Astrocyte (in vitro differentiated cells and primary cell): ENCODE measurements around the gene EMX1. TPM values are rescaled to one million over a fixed set of nuclear protein-coding genes. Genes with fewer than 3 reads are reported as not detected.

Experiments
- DNase-seq: peaks from one replicate; pipeline ENCODE4 v3.0.0-alpha.2; 2010; ENCODE audit warnings: low read depth
- FAIRE-seq: peaks from 2 replicates; lab custom pipeline; 2011; peaks lifted over from hg19 to GRCh38; lab: Jason Lieb, UNC
- H2AFZ ChIP-seq: 2 replicates; pipeline ENCODE4 v1.6.0; 2012; ENCODE audit warnings: low read depth, low read length, inconsistent platforms
- H3K27ac ChIP-seq: 2 replicates; pipeline ENCODE4 v1.5.1; 2011; ENCODE audit warnings: low read depth, low read length, inconsistent platforms
- H3K27me3 ChIP-seq: 2 replicates; pipeline ENCODE4 v1.6.0; 2011; ENCODE audit warnings: low read length, inconsistent platforms; ENCODE audit not compliant: insufficient read depth
- H3K36me3 ChIP-seq: 2 replicates; pipeline ENCODE4 v1.5.1; 2011; ENCODE audit warnings: low read length, inconsistent platforms; ENCODE audit not compliant: insufficient read depth
- H3K4me1 ChIP-seq: 2 replicates; pipeline ENCODE4 v1.5.1; 2011; ENCODE audit warnings: low read length, inconsistent platforms; ENCODE audit not compliant: insufficient read depth
- H3K4me2 ChIP-seq: 2 replicates; pipeline ENCODE4 v1.6.0; 2012; ENCODE audit warnings: low read length, inconsistent platforms
- H3K4me3 ChIP-seq: 2 replicates; pipeline ENCODE4 v1.5.1; 2011; ENCODE audit warnings: low read depth, mild to moderate bottlenecking, low read length, inconsistent platforms; ENCODE audit not compliant: insufficient read depth
- H3K79me2 ChIP-seq: 2 replicates; pipeline ENCODE4 v1.6.0; 2012; ENCODE audit warnings: mild to moderate bottlenecking, low read length, inconsistent platforms; ENCODE audit not compliant: insufficient read depth
- H3K9ac ChIP-seq: 2 replicates; pipeline ENCODE4 v1.6.0; 2012; ENCODE audit warnings: mild to moderate bottlenecking, low read length, inconsistent platforms
- H3K9me3 ChIP-seq: 2 replicates; pipeline ENCODE4 v1.5.1; 2012; ENCODE audit warnings: low read depth, mild to moderate bottlenecking, low read length, inconsistent platforms; ENCODE audit not compliant: insufficient read depth
- H4K20me1 ChIP-seq: 2 replicates; pipeline ENCODE4 v1.6.0; 2012; ENCODE audit warnings: low read length, inconsistent platforms; ENCODE audit not compliant: insufficient read depth
- H3K27ac Mint-ChIP-seq: one replicate; pipeline ENCODE4 v1.8.0; 2021; ENCODE audit warnings: mild to moderate bottlenecking, mixed read lengths; ENCODE audit not compliant: unreplicated experiment
- H3K27me3 Mint-ChIP-seq: one replicate; pipeline ENCODE4 v1.8.0; 2021; ENCODE audit warnings: low read depth, mixed read lengths; ENCODE audit not compliant: unreplicated experiment
- H3K36me3 Mint-ChIP-seq: one replicate; pipeline ENCODE4 v1.8.0; 2021; ENCODE audit warnings: low read depth, mixed read lengths; ENCODE audit not compliant: unreplicated experiment
- H3K4me1 Mint-ChIP-seq: one replicate; pipeline ENCODE4 v1.8.0; 2021; ENCODE audit warnings: low read depth, mixed read lengths; ENCODE audit not compliant: unreplicated experiment
- H3K4me3 Mint-ChIP-seq: one replicate; pipeline ENCODE4 v1.8.0; 2021; ENCODE audit warnings: mild to moderate bottlenecking, moderate library complexity, mixed read lengths; ENCODE audit not compliant: unreplicated experiment
- H3K9me3 Mint-ChIP-seq: one replicate; pipeline ENCODE4 v1.8.0; 2021; ENCODE audit warnings: mild to moderate bottlenecking, mixed read lengths; ENCODE audit not compliant: unreplicated experiment
- CTCF ChIP-seq: IDR thresholded peaks from 2 replicates; pipeline ENCODE4 v1.5.1; 2011; ENCODE audit warnings: low read depth, mild to moderate bottlenecking, inconsistent platforms, low read length, moderate library complexity; ENCODE audit not compliant: insufficient read depth
- EZH2 ChIP-seq: IDR thresholded peaks from 2 replicates; pipeline ENCODE4 v1.6.1; 2012; ENCODE audit warnings: mild to moderate bottlenecking, low read length, inconsistent platforms; ENCODE audit not compliant: insufficient read depth
- total RNA-seq: library from RNA; stranded (reverse); gene quantifications from 2 replicates; pipeline ENCODE4 v1.2.1, GENCODE V29; 2021

The EMX1 gene
- total RNA-seq, 1 donor from 2014 or later: 0.48 TPM

- TF ChIP-seq CTCF (no peak), EZH2 (no peak)
- no peak overlapping the region for H2AFZ ChIP-seq
- no peaks in the 10 kb centered on the region for H3K27me3 Mint-ChIP-seq
- DNase-seq (no peak), FAIRE-seq (no peak)
- peaks cover 1% of the 10 kb centered on the region for H3K9me3 Mint-ChIP-seq
- H3K4me1 ChIP-seq: peaks cover 7% of the 10 kb centered on the region
- peaks cover 20% of the 10 kb centered on the region for H3K36me3 Mint-ChIP-seq
- H3K4me2 ChIP-seq: no peak overlapping the region
- no peaks in the 10 kb centered on the region for H3K36me3 ChIP-seq
- no peak overlapping the region for H3K9ac ChIP-seq
- no peak overlapping the region for H3K4me3 ChIP-seq
- H3K4me1 Mint-ChIP-seq: peaks cover 20% of the 10 kb centered on the region
- peaks cover 11% of the 10 kb centered on the region for H4K20me1 ChIP-seq
- no peak overlapping the region for H3K27ac Mint-ChIP-seq
- H3K4me3 Mint-ChIP-seq: no peak overlapping the region
- no peaks in the 10 kb centered on the region for H3K27me3 ChIP-seq
- H3K9me3 ChIP-seq: no peaks in the 10 kb centered on the region
- H3K27ac ChIP-seq: no peak overlapping the region
- H3K79me2 ChIP-seq: no peaks in the 10 kb centered on the region
Measured at GRCh38 chr2:72982219-72982618, 64.9 kb downstream of the EMX1 start.

- no peak overlapping the region for H3K4me3 Mint-ChIP-seq
- DNase-seq: no peak
- Histone ChIP-seq H3K4me2 (no peak overlapping the region), H4K20me1 (peaks cover 11% of the 10 kb centered on the region), H3K9me3 (no peaks in the 10 kb centered on the region), H2AFZ (no peak overlapping the region), H3K79me2 (no peaks in the 10 kb centered on the region), H3K4me3 (no peak overlapping the region), H3K9ac (no peak overlapping the region), H3K36me3 (no peaks in the 10 kb centered on the region), H3K27ac (no peak overlapping the region), H3K4me1 (peaks cover 7% of the 10 kb centered on the region), H3K27me3 (no peaks in the 10 kb centered on the region)
- no peak for FAIRE-seq
- no peak overlapping the region for H3K27ac Mint-ChIP-seq
- no peaks in the 10 kb centered on the region for H3K27me3 Mint-ChIP-seq
- H3K4me1 Mint-ChIP-seq: peaks cover 20% of the 10 kb centered on the region
- H3K36me3 Mint-ChIP-seq: peaks cover 20% of the 10 kb centered on the region
- TF ChIP-seq CTCF: no peak
- TF ChIP-seq EZH2: no peak
- peaks cover 1% of the 10 kb centered on the region for H3K9me3 Mint-ChIP-seq
Measured at GRCh38 chr2:72982781-72983499, 65.6 kb downstream of the EMX1 start.

GRCh38 chr2:72983500-72984161 lies 66.3 kb downstream of the EMX1 start:
- Histone ChIP-seq H3K27ac (no peak overlapping the region), H3K79me2 (no peaks in the 10 kb centered on the region), H3K4me1 (peaks cover 7% of the 10 kb centered on the region), H2AFZ (no peak overlapping the region), H3K4me2 (no peak overlapping the region), H4K20me1 (peaks cover 11% of the 10 kb centered on the region), H3K4me3 (no peak overlapping the region), H3K9me3 (no peaks in the 10 kb centered on the region), H3K27me3 (no peaks in the 10 kb centered on the region), H3K9ac (no peak overlapping the region), H3K36me3 (no peaks in the 10 kb centered on the region)
- peaks cover 20% of the 10 kb centered on the region for H3K36me3 Mint-ChIP-seq
- H3K27me3 Mint-ChIP-seq: no peaks in the 10 kb centered on the region
- TF ChIP-seq EZH2 (no peak), CTCF (no peak)
- H3K9me3 Mint-ChIP-seq: peaks cover 1% of the 10 kb centered on the region
- DNase-seq (no peak), FAIRE-seq (no peak)
- peaks cover 20% of the 10 kb centered on the region for H3K4me1 Mint-ChIP-seq
- no peak overlapping the region for H3K27ac Mint-ChIP-seq
- H3K4me3 Mint-ChIP-seq: no peak overlapping the region
